Spleen (tissue), 3 donors: ENCODE measurements around the gene STIL.

Experiments used
- POLR2A ChIP-seq, 3 donors: fragments of 450-650 bp; IDR thresholded peaks; one replicate each; pipeline ENCODE4 v1.5.1; 2017; ENCODE audit warnings: antibody characterized with exemption in 3 of 3, mild to moderate bottlenecking in 1 of 3
- POLR2AphosphoS5 ChIP-seq, 3 donors: sonication (generic); formaldehyde crosslinking; IDR thresholded peaks; one replicate each; pipeline ENCODE4 v1.5.1; 2017; ENCODE audit warnings: antibody characterized with exemption in 3 of 3

DNA sequence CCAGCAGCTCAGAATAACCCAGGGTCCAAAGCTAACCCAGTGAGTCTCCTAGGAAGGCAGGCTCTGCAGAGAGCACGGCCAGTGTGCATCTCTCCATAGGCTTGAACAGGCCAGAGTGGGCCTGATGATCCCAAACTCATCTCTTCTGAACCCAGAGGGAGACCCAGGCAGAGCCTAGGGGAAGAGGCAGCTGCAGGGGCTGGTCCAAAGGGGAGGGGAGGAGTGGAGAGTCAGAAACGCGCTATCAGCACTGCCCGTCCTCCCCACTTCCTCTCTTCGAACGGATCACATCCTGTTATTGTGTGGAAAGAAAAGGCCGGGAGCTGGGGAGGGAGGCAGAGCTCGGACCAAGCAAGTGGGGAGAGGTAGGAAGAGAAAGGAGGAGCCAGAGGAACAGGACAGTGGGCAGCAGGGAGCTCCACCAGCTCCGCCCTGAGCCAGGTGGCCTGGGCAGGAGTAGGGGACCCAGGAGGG, 102.1 kb downstream of the STIL start:
- peak; percentile 42 to 83 (median 79) for TF ChIP-seq POLR2AphosphoS5 (IDR thresholded peaks at IDR 0.05)
- peak in 1 of 3 donors; percentile 7 for TF ChIP-seq POLR2A (IDR thresholded peaks at IDR 0.05)
